GM10847 (cell line): ENCODE results near the gene RER1.

Experiments used
- POLR2A ChIP-seq: IDR thresholded peaks from 2 replicates; pipeline ENCODE4 v1.6.1; 2011; ENCODE audit not compliant: insufficient read length; ENCODE audit errors: extremely low read depth

RER1 gene

GRCh38 chr1:2446394-2446793 is 54.8 kb downstream of the RER1 start:
- no peak for TF ChIP-seq POLR2A

GRCh38 chr1:2446861-2447260 is 55.2 kb downstream of the RER1 start:
- no peak for TF ChIP-seq POLR2A

- no peak for TF ChIP-seq POLR2A
Observed at GRCh38 chr1:2447276-2448097, 55.8 kb downstream of the RER1 start.

GRCh38 chr1:2448098-2448445 is 56.4 kb downstream of the RER1 start:
- TF ChIP-seq POLR2A: no peak

GRCh38 chr1:2449636-2450454 is 58.2 kb downstream of the RER1 start:
- no peak for TF ChIP-seq POLR2A

GRCh38 chr1:2451741-2452140 is 60.1 kb downstream of the RER1 start:
- TF ChIP-seq POLR2A: no peak

- TF ChIP-seq POLR2A: no peak
Observed at GRCh38 chr1:2452201-2452931, 60.7 kb downstream of the RER1 start.

- TF ChIP-seq POLR2A: no peak
Observed at GRCh38 chr1:2452932-2453315, 61.3 kb downstream of the RER1 start.

GRCh38 chr1:2454227-2454626 is 62.6 kb downstream of the RER1 start:
- no peak for TF ChIP-seq POLR2A
